Endodermal cell (in vitro differentiated cells): ENCODE data around the gene DNPEP. TPM values are rescaled to one million over a fixed set of nuclear protein-coding genes. Genes with fewer than 3 reads are reported as not detected.
A peak's percentile ranks its signal among the peaks of the same experiment; 100 is the strongest.

Experiments
- DNase-seq: peaks from one replicate; pipeline ENCODE4 v3.0.0-alpha.2; 2017
- H3K27ac ChIP-seq: 2 replicates; pipeline ENCODE4 v1.5.1; 2013; ENCODE audit warnings: mild to moderate bottlenecking, low read depth, low read length, moderate library complexity
- H3K27me3 ChIP-seq: 2 replicates; pipeline ENCODE4 v1.6.1; 2013; ENCODE audit warnings: mild to moderate bottlenecking, low read length, moderate library complexity; ENCODE audit not compliant: insufficient read depth, control insufficient read depth, poor library complexity, severe bottlenecking
- H3K36me3 ChIP-seq: 2 replicates; pipeline ENCODE4 v1.7.0; 2013; ENCODE audit warnings: mild to moderate bottlenecking, low read length, moderate library complexity; ENCODE audit not compliant: control insufficient read depth, insufficient read depth
- H3K4me1 ChIP-seq: one replicate; pipeline ENCODE4 v1.7.0; 2013; ENCODE audit warnings: low read length; ENCODE audit not compliant: control insufficient read depth, insufficient read depth
- H3K4me3 ChIP-seq: 2 replicates; pipeline ENCODE4 v1.5.1; 2013; ENCODE audit warnings: mild to moderate bottlenecking, low read length, moderate library complexity
- H3K9ac ChIP-seq: 2 replicates; pipeline ENCODE4 v1.6.1; 2013; ENCODE audit warnings: mild to moderate bottlenecking, low read length, moderate library complexity; ENCODE audit not compliant: poor library complexity, severe bottlenecking; ENCODE audit errors: extremely low read depth
- H3K9me3 ChIP-seq: 2 replicates; pipeline ENCODE4 v1.6.1; 2013; ENCODE audit warnings: mild to moderate bottlenecking, low read length, moderate library complexity; ENCODE audit not compliant: control insufficient read depth
- H3K27ac Mint-ChIP-seq: 2 replicates; pipeline ENCODE4 v1.8.0; 2020; ENCODE audit warnings: mixed read lengths
- H3K27me3 Mint-ChIP-seq: 2 replicates; pipeline ENCODE4 v1.8.0; 2021; ENCODE audit warnings: mild to moderate bottlenecking, mixed read lengths; ENCODE audit not compliant: insufficient read depth
- H3K36me3 Mint-ChIP-seq: 2 replicates; pipeline ENCODE4 v1.8.0; 2020; ENCODE audit warnings: low read depth, mixed read lengths
- H3K4me1 Mint-ChIP-seq: 2 replicates; pipeline ENCODE4 v1.8.0; 2020; ENCODE audit warnings: mixed read lengths
- H3K4me3 Mint-ChIP-seq: 2 replicates; pipeline ENCODE4 v1.8.0; 2020; ENCODE audit warnings: mild to moderate bottlenecking, moderate library complexity, mixed read lengths
- H3K9me3 Mint-ChIP-seq: 2 replicates; pipeline ENCODE4 v1.8.0; 2020; ENCODE audit warnings: mild to moderate bottlenecking, mixed read lengths
- WGBS, 2 experiments: methylation state at CpG; one replicate each; pipeline versions ENCODE4 v1.1.5 to v1.1.7; 2013; ENCODE audit warnings: missing lambda C conversion rate in 2 of 2, mixed read lengths in 1 of 2; ENCODE audit not compliant: insufficient coverage in 1 of 2, insufficient read length in 1 of 2; 5-methylcytosine and 5-hydroxymethylcytosine counted together
- total RNA-seq, 2 donors: library from RNA; stranded (reverse); fragmentation: NEBNext Ultra II Directional in 1 of 2; extraction: Animal tissue kit (Norgen Biotek cat#: 25700) in 1 of 2; gene quantifications; 2 replicates in 1 of 2; 3 replicates in 1 of 2; pipeline ENCODE4 v1.2.1, GENCODE V29; 2021
- TF ChIP-seq, protein P1 (sequence below): fragments of 200-600 bp; sonication (generic); conservative IDR thresholded peaks from 2 replicates; pipeline ENCODE4 v1.5.0; 2021; ENCODE audit warnings: antibody characterized with exemption, mild to moderate bottlenecking

Gene DNPEP
- total RNA-seq, 2 donors from 2014 or later, result 54.6 to 76.1 TPM

- peaks cover 19% of the 10 kb centered on the region for H3K4me1 Mint-ChIP-seq
- H3K36me3 Mint-ChIP-seq, result no peaks in the 10 kb centered on the region
- peaks cover 14% of the 10 kb centered on the region for H3K4me1 ChIP-seq
- TF ChIP-seq, protein P1, sequence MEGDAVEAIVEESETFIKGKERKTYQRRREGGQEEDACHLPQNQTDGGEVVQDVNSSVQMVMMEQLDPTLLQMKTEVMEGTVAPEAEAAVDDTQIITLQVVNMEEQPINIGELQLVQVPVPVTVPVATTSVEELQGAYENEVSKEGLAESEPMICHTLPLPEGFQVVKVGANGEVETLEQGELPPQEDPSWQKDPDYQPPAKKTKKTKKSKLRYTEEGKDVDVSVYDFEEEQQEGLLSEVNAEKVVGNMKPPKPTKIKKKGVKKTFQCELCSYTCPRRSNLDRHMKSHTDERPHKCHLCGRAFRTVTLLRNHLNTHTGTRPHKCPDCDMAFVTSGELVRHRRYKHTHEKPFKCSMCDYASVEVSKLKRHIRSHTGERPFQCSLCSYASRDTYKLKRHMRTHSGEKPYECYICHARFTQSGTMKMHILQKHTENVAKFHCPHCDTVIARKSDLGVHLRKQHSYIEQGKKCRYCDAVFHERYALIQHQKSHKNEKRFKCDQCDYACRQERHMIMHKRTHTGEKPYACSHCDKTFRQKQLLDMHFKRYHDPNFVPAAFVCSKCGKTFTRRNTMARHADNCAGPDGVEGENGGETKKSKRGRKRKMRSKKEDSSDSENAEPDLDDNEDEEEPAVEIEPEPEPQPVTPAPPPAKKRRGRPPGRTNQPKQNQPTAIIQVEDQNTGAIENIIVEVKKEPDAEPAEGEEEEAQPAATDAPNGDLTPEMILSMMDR, result no peak
- no peaks in the 10 kb centered on the region for H3K9me3 Mint-ChIP-seq
- no peak overlapping the region for H3K27ac Mint-ChIP-seq
- H3K36me3 ChIP-seq, result no peaks in the 10 kb centered on the region
- peaks cover 9% of the 10 kb centered on the region for H3K27me3 Mint-ChIP-seq
- no peak overlapping the region for H3K4me3 ChIP-seq
- H3K27me3 ChIP-seq, result no peaks in the 10 kb centered on the region
- H3K4me3 Mint-ChIP-seq, result no peak overlapping the region
- H3K9me3 ChIP-seq, result no peaks in the 10 kb centered on the region
- no peak overlapping the region for H3K27ac ChIP-seq
- H3K9ac ChIP-seq, result no peak overlapping the region
- WGBS, 2 experiments, result 93 to 96% methylated on average over 6 to 7 of the region's 7 CpGs
- DNase-seq, result no peak
Measured at GRCh38 chr2:219405958-219406860, 18.5 kb upstream of the DNPEP start.

DNA sequence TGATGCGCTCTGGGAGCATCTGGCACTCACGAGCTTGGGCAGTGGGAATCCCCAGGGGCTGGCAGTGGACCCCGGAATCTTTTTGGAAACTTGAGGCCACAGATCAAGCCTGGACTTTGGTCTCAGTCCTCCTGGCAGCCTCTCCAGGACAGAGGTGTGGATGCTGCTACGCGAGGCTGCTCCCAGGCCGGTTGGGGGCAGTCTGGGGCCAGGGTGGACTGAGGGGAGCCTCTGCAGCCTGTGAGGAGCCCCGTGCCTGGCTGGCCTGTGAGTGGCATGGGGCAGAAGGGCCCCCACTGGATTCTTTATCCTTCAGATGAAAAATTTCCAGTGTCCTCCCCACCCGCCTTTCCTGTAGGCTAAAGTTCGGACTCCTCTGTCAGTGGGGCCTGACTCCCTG lies 17.7 kb upstream of the DNPEP start:
- no peak overlapping the region for H3K27ac ChIP-seq
- H3K9ac ChIP-seq, result no peak overlapping the region
- whole genome bisulfite sequencing, 2 experiments, result 80 to 89% methylated on average over 4 to 9 of the region's 9 CpGs
- no peaks in the 10 kb centered on the region for H3K9me3 ChIP-seq
- peaks cover 18% of the 10 kb centered on the region for H3K4me1 ChIP-seq
- no peak overlapping the region for H3K27ac Mint-ChIP-seq
- no peaks in the 10 kb centered on the region for H3K27me3 ChIP-seq
- peaks cover 9% of the 10 kb centered on the region for H3K27me3 Mint-ChIP-seq
- no peaks in the 10 kb centered on the region for H3K9me3 Mint-ChIP-seq
- no peak overlapping the region for H3K4me3 Mint-ChIP-seq
- TF ChIP-seq, protein P1, result peak; percentile 53
- H3K4me1 Mint-ChIP-seq, result peaks cover 19% of the 10 kb centered on the region
- H3K36me3 ChIP-seq, result no peaks in the 10 kb centered on the region
- no peaks in the 10 kb centered on the region for H3K36me3 Mint-ChIP-seq
- peak; percentile 85 for DNase-seq
- H3K4me3 ChIP-seq, result no peak overlapping the region

GRCh38 chr2:219404954-219405353 lies 17.2 kb upstream of the DNPEP start:
- DNase-seq, result peak; percentile 83
- WGBS, 2 experiments, result 70% methylated on average over 7 of the region's 7 CpGs; no CpG with 5 or more reads in 1 of the 2 experiments
- Histone ChIP-seq H3K27me3 (no peaks in the 10 kb centered on the region), H3K9me3 (no peaks in the 10 kb centered on the region), H3K4me3 (no peak overlapping the region), H3K27ac (no peak overlapping the region), H3K9ac (no peak overlapping the region), H3K4me1 (peaks cover 18% of the 10 kb centered on the region), H3K36me3 (no peaks in the 10 kb centered on the region)
- peaks cover 8% of the 10 kb centered on the region for H3K27me3 Mint-ChIP-seq
- TF ChIP-seq, protein P1, result no peak
- H3K4me1 Mint-ChIP-seq, result peaks cover 24% of the 10 kb centered on the region
- H3K36me3 Mint-ChIP-seq, result no peaks in the 10 kb centered on the region
- H3K9me3 Mint-ChIP-seq, result no peaks in the 10 kb centered on the region
- no peak overlapping the region for H3K4me3 Mint-ChIP-seq
- no peak overlapping the region for H3K27ac Mint-ChIP-seq
